Renal pelvis (tissue), 4 donors: ENCODE measurements around the gene DDX23. TPM values are rescaled to one million over a fixed set of nuclear protein-coding genes. Genes with fewer than 3 reads are reported as not detected.
"Not testable (repeated sequence)": the region's sequence is repeated elsewhere in the genome, so short reads cannot be mapped to it uniquely, and the experiment has no call there.

Experiments
- DNase-seq: peaks from one replicate; pipeline ENCODE4 v3.0.0-alpha.2; 2013
- polyA plus RNA-seq, 3 donors: library from polyadenylated mRNA; unstranded; fragments of 120-200 nt; gene quantifications; one replicate each; pipeline ENCODE4 v1.2.1, GENCODE V29; 2013; ENCODE audit not compliant: insufficient read length in 3 of 3

The DDX23 gene
- polyA plus RNA-seq, 3 donors: 103 to 125 (median 108) TPM

DNA sequence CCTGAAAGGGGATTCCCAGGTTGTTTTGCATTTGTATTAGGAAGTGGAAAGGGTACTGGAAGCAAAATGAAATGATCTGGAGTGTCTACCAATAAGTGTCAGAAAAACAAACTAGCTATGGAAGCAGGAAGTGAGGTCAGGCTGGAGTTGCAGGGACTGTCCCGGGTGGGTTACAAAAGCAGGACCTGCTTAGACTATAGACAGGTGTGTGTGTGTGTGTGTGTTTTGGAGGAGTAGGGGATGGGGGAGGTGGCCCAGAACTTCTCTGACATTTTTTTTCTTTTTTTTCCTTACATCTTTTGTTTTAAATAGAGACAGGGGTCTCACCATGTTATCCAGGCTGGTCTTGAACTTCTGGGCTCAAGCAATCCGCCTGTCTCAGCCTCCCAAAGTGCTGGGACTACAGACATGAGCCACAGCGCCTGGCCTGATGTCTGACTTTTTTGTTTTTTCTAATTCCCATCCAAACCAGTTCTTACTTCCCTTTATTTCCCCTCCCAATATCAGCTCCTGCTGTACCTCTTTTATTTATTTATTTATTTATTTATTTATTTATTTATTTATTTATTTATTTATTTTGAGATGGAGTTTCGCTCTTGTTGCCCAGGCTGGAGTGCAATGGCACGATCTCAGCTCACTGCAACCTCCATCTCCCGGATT is 14.2 kb upstream of the DDX23 start:
- no peak for DNase-seq

- peak; percentile 94 for DNase-seq
Observed at GRCh38 chr12:48865281-48866051, 13.5 kb upstream of the DDX23 start, which contains the start of gene RND1. RND1 (minus strand) TSS chr12:48865870; CDS start chr12:48865767, 103 bp downstream.

DNA sequence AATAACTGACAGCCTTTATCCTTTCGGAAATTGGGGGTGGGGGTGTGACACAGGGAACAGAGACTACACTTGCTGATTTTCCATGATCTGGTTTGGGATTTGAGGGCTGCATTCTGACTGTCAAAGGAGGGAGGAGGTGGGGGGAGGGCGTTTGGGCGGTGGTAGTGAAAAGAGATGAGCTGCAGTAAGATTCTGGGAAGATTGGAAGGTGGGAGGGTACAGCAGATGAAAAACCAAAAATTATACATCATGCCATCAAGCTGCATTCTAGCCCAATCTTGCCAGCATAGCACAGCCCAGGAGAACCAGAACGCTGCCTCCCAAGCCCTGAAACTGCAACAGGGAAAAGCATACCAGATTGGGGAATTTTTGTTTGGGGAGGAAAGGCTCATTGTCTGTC is 11.3 kb upstream of the DDX23 start:
- no peak for DNase-seq

- DNase-seq: no peak
Observed at GRCh38 chr12:48862760-48863159, 10.8 kb upstream of the DDX23 start.

- no peak for DNase-seq
Observed at GRCh38 chr12:48861111-48861510, 9.1 kb upstream of the DDX23 start.

DNA sequence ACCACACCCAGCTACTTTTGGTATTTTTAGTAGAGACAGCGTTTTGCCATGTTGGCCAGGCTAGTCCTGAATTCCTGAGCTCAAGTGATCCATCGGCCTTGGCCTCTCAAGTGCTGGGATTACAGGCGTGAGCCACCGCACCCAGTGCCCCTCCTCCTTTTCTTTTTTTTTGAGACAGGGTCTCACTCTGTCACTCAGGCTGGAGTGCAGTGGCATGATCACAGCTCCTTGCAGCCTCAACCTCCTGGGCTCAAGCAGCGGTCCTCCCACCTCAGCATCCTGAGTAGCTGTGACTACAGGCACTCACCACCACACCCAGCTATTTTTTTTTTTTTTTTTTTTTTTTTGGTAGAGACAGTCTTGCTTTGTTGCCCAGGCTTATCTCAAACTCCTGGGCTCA is 8.3 kb upstream of the DDX23 start:
- DNase-seq: not testable (repeated sequence)

DNA sequence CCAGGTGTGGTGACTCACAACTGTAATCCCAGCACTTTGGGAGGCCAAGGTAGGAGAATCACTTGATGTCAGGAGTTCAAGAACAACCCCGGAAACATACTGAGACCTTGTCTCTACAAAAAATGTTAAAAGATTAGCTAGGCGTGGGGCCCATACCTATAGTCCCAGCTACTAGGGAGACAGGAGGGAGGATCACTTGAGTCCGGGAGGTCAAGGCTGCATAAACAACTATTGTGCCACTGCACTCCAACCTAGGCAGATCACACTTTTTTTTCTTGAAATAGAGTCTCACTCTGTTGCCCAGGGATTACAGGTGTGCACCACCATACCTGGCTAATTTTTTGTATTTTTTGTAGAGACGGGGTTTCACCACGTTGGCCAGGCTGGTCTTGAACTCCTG is 7.6 kb upstream of the DDX23 start:
- no peak for DNase-seq

- no peak for DNase-seq
Observed at GRCh38 chr12:48858043-48858442, 6.1 kb upstream of the DDX23 start.

DNA sequence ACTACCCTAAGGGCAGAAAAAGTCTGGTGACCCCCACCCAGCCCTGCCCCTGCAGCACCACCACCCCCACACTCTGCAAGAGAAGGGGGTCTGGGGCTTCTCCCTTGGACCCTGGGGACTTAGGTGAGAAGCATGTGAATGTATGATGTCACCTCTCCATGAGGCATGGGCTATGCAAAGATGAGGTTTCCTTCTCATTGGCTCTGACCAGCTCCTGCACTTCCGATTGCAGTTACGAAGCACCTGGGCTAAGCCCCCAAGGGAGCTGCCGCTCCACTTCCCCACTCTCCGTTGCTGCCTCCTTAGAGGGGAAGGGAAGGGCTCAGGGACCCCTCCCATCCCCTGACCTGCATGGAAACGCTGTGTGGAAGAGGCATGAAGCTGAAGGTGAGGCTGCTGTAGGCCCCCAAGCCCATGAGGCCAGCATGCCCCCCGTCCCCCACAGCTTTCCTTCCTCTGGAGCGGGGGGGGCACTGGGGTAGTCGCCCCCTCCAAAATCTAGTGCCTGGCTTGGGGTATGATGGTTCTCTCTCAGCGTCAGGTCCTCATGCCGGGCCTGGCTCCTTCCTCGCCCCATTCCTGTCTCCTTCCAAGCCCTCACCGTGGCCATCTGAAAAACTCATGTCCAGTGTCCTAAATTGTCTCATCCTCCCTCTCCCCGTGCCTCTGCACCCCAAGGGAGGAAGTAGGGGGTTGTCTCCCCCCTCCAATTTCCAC is 5.5 kb upstream of the DDX23 start:
- DNase-seq: no peak

- no peak for DNase-seq
Observed at GRCh38 chr12:48856379-48856778, 4.4 kb upstream of the DDX23 start.

- not testable (repeated sequence) for DNase-seq
Observed at GRCh38 chr12:48854932-48855331, 3.0 kb upstream of the DDX23 start.

GRCh38 chr12:48854488-48854887 is 2.5 kb upstream of the DDX23 start:
- no peak for DNase-seq

DNA sequence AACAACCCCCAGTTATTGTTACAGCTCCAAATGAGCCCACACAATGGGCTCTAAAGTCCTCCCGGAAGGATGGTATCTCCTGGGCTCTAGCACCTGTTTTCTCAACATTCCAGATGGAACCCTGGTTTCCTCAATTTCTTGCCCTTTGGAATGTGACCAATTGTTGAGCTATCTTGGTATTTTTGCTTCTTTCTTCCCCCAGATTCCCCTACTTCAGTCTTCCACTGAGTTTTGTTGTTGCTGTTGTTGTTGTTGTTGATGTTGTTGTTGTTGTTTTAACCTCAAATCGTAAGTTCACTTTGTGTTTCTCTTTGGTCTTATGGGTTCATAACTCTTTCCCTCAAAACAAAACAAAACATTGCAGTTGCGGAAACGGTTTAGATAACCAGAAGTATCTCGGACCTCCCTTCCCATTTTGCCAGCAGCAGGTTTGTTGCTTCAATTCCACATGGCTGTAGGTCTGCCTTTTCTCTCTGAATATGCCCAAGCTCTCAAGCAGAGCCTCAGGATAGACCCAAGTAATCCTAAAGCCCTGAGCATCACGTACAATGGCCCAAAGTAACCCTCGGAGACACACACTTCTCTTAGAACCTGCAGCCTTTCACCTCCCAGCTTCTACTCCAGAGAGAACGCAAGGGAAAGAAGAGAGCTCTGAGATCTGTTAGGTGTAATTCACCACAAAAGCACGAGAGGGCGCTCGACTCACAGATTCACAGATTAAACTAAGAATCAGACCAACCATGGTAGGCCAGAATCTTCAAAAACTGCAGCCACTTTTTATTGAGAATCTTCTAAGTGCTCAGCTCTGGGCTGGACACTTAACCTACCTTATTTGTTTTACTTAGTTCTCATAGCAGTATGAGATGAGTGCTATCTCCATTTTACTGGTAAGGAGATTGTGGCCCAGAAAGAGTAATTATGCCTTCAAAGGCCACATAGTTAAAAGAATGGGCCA is 1.0 kb upstream of the DDX23 start:
- DNase-seq: peak; percentile 93

DNA sequence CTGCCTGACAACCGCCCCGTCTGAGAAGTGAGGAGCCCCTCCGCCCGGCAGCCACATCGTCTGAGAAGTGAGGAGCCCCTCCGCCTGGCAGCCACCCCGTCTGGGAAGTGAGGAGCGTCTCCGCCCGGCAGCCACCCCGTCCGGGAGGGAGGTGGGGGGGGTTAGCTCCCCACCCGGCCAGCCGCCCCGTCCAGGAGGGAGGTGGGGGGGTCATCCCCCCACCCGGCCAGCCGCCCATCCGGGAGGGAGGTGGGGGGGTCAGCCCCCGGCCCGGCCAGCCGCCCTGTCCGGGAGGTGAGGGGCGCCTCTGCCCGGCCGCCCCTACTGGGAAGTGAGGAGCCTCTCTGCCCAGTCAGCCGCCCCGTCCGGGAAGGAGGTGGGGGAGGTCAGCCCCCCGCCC is 9.9 kb downstream of the DDX23 start:
- not testable (repeated sequence) for DNase-seq

DNA sequence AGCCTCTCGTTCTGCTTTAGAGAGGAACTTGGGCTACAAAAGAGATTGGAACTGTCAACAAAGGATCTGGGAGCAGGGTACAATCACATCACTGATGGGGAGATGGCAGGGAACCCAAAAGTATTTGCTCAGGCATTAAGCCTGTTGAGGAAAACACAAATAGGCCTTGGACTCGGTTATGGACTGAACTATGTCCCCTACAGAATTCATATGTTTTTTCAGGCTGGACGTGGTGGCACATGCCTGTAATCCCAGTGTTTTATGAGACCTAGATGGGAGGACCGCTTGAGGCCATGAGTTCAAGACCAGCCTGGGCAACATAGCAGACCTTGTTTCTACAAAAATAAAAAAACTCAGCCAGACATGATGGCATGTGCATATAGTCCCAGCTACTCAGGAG is 13.9 kb downstream of the DDX23 start:
- DNase-seq: no peak

DNA sequence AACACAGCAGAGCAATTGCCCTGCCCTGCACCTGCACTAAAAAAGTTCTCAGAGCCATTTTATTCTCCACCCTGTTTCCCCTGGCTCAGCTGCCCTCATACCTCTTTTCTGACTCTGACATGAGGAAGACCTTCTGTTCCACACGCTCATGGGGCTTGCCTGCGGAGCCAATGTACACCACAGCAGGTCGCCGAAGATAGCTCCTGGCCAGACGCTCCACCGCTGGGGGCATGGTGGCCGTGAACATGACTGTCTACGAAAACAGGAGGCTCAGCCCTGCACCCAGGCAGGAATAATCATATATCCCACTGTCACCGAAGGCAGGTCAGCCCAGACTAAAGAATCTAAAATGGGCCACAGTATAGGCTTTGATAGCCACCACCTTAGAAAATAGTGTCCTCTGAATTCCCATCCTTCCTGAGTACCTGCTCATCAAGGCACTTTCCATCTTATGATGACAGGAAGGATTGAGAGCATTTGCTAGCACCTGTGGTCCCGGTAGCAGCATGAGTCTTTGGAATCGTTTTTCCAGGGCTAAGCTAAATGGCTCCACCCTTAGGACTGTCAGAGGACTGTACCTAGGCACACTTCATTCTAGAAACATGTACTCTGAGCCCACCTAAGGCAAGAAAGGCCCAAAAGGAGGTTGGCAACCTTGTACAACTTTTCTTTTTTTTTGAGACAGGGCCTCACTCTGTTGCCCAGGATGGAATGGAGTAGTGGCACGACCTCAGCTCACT is 19.5 kb downstream of the DDX23 start:
- DNase-seq: no peak

DNA sequence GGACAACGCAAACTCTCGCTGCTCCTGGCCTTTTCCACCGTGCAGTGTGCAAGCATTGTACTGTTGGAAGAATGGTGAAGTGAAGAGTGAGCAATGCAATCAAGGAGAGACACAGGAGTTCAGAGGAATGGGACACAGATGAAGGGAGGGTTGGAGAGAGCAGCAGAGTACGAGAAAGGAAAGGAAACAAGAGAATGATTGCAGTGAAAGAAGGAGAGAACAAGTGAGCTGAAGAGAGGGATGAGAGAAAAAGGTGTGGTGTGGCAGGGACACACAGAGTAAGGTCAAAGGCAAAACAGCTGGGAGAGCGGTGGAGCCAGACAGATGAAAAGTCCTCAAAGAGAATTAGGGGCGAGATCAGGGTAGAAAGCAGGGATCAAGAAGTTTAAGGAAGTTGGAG is 20.7 kb downstream of the DDX23 start:
- DNase-seq: no peak

GRCh38 chr12:48828841-48829575 is 23.0 kb downstream of the DDX23 start:
- no peak for DNase-seq

GRCh38 chr12:48828293-48828692 is 23.7 kb downstream of the DDX23 start:
- DNase-seq: no peak

DNA sequence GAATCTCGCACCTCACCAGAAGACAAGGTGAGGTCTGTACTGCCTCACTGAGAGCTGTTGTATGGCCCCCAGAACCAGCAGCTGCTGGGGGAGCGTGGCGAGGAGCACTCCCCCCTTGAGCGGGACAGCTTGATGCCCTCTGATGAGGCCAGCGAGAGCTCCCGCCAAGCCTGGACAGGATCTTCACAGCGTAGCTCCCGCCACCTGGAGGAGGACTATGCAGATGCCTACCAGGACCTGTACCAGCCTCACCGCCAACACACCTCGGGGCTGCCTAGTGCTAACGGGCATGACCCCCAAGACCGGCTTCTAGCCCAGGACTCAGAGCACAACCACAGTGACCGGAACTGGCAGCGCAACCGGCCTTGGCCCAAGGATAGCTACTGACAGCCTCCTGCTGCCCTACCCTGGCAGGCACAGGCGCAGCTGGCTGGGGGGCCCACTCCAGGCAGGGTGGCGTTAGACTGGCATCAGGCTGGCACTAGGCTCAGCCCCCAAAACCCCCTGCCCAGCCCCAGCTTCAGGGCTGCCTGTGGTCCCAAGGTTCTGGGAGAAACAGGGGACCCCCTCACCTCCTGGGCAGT is 24.4 kb downstream of the DDX23 start:
- DNase-seq: no peak
